K562 (cell line): ENCODE measurements around the gene KDM4C.

Experiments used
- HNRNPL ChIP-seq: fragments of 200-400 bp; formaldehyde crosslinking; IDR thresholded peaks from 2 replicates; pipeline ENCODE4 v1.6.1; 2017; ENCODE audit warnings: low read depth, mild to moderate bottlenecking, low read length
- JUN ChIP-seq, 2 experiments: sonication (generic) in 1 of 2; formaldehyde crosslinking in 1 of 2; IDR thresholded peaks; 2 replicates each; pipeline versions ENCODE4 v1.6.1 to v1.8.0; 2012 to 2022; ENCODE audit warnings: borderline replicate concordance in 2 of 2, mild to moderate bottlenecking in 2 of 2, improper control_type of control experiment in 1 of 2, low read depth in 1 of 2, low read length in 1 of 2, missing genetic modification reagents in 1 of 2
- TF ChIP-seq, protein P1 (sequence below), 3 experiments: IDR thresholded peaks in 2 of 3; conservative IDR thresholded peaks in 1 of 3; 2 replicates each; pipeline ENCODE4 v1.5.1; 2011 to 2012; ENCODE audit warnings: low read length in 3 of 3, mild to moderate bottlenecking in 3 of 3, control low read depth in 2 of 3, improper control_type of control experiment in 1 of 3, inconsistent platforms in 1 of 3, low read depth in 1 of 3, mixed read lengths in 1 of 3, moderate library complexity in 1 of 3; ENCODE audit not compliant: insufficient read depth in 2 of 3

DNA sequence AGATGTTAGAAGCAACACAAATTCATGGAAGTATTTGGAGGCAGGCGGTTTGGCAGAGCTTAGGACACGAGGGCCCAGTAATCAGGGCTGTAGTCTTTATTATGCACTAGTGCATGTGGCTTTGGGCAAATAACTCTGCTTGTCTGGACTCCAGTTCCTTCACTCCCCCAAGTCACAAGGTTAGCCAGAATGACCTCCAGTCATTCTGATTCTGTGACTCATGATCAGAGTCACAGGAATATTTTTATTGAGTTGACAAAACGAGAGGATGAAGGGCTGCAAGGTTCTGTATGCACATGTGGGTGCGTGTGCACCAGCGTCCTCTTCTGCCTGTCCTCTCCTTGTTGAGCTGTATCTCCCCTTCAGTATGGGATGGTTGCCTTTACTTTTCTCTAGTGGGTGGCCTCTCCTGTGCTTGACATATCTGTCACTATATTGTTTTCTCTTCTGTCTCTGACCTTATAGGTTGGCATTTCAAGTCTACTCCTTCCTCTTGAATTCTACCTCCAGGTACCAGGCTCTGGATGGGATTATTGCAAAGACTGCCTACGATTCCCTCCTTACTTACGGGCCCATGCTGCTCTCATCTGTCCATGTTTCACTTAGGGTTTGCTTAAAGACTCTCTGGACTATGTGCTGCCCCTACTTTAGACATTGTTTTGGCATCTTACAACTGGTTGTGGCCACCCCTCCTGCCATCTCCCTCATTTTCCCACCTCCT lies 94.6 kb downstream of the KDM4C start:
- TF ChIP-seq HNRNPL (no peak), JUN (IDR thresholded peaks at IDR 0.05; ENCODE audit: borderline replicate concordance, low read depth, low read length) (no peak), JUN (CRISPR knock-in tag; IDR thresholded peaks at IDR 0.05; ENCODE audit: borderline replicate concordance) (no peak)
- TF ChIP-seq, protein P1, sequence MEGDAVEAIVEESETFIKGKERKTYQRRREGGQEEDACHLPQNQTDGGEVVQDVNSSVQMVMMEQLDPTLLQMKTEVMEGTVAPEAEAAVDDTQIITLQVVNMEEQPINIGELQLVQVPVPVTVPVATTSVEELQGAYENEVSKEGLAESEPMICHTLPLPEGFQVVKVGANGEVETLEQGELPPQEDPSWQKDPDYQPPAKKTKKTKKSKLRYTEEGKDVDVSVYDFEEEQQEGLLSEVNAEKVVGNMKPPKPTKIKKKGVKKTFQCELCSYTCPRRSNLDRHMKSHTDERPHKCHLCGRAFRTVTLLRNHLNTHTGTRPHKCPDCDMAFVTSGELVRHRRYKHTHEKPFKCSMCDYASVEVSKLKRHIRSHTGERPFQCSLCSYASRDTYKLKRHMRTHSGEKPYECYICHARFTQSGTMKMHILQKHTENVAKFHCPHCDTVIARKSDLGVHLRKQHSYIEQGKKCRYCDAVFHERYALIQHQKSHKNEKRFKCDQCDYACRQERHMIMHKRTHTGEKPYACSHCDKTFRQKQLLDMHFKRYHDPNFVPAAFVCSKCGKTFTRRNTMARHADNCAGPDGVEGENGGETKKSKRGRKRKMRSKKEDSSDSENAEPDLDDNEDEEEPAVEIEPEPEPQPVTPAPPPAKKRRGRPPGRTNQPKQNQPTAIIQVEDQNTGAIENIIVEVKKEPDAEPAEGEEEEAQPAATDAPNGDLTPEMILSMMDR (IDR thresholded peaks at IDR 0.05 in 2 of 3, conservative IDR thresholded peaks at IDR 0.05 in 1 of 3; ENCODE audit: insufficient read depth in 2 of 3, low read depth in 1 of 3, low read length in 3 of 3) = no peak
